PFSK-1 (cell line): ENCODE results near the gene MRTFB. TPM values are rescaled to one million over a fixed set of nuclear protein-coding genes. Genes with fewer than 3 reads are reported as not detected.

Source experiments
- FOXP2 ChIP-seq: optimal IDR thresholded peaks from 2 replicates; pipeline ENCODE3; 2011; ENCODE audit warnings: borderline replicate concordance, control low read depth, inconsistent platforms; ENCODE audit not compliant: insufficient read depth; ENCODE audit errors: extremely low read length, extremely low read depth
- POLR2AphosphoS5 ChIP-seq: IDR thresholded peaks from 2 replicates; pipeline ENCODE4 v1.6.1; 2012; ENCODE audit warnings: low read depth, mild to moderate bottlenecking, control low read depth, low read length, moderate library complexity
- SIN3A ChIP-seq: IDR thresholded peaks from 2 replicates; pipeline ENCODE4 v1.6.1; 2012; ENCODE audit warnings: mild to moderate bottlenecking, low read length, moderate library complexity, borderline replicate concordance; ENCODE audit not compliant: insufficient read depth
- TAF1 ChIP-seq: IDR thresholded peaks from 2 replicates; pipeline ENCODE4 v1.6.1; 2012; ENCODE audit warnings: low read length, control low read depth, borderline replicate concordance; ENCODE audit not compliant: insufficient read depth
- polyA plus RNA-seq: library from polyadenylated mRNA; unstranded; fragments of >200 nt; gene quantifications from one replicate; pipeline ENCODE4 v1.2.1, GENCODE V29; 2012; ENCODE audit warnings: low read depth, missing spikeins; ENCODE audit not compliant: insufficient read length
- TF ChIP-seq, protein P1 (sequence below), 2 experiments: IDR thresholded peaks; 2 replicates each; pipeline versions ENCODE4 v1.6.1 to v1.8.0; 2011 to 2012; ENCODE audit warnings: low read depth in 2 of 2, low read length in 2 of 2, control low read depth in 1 of 2, inconsistent platforms in 1 of 2, mild to moderate bottlenecking in 1 of 2, moderate library complexity in 1 of 2; ENCODE audit not compliant: insufficient read depth in 1 of 2

Gene MRTFB
- 6.2 TPM for polyA plus RNA-seq

- TF ChIP-seq POLR2AphosphoS5 (peak; percentile 62; the same call in 1 of the 2 replicates), SIN3A (no peak), FOXP2 (peak; percentile 40)
- TF ChIP-seq, protein P1, sequence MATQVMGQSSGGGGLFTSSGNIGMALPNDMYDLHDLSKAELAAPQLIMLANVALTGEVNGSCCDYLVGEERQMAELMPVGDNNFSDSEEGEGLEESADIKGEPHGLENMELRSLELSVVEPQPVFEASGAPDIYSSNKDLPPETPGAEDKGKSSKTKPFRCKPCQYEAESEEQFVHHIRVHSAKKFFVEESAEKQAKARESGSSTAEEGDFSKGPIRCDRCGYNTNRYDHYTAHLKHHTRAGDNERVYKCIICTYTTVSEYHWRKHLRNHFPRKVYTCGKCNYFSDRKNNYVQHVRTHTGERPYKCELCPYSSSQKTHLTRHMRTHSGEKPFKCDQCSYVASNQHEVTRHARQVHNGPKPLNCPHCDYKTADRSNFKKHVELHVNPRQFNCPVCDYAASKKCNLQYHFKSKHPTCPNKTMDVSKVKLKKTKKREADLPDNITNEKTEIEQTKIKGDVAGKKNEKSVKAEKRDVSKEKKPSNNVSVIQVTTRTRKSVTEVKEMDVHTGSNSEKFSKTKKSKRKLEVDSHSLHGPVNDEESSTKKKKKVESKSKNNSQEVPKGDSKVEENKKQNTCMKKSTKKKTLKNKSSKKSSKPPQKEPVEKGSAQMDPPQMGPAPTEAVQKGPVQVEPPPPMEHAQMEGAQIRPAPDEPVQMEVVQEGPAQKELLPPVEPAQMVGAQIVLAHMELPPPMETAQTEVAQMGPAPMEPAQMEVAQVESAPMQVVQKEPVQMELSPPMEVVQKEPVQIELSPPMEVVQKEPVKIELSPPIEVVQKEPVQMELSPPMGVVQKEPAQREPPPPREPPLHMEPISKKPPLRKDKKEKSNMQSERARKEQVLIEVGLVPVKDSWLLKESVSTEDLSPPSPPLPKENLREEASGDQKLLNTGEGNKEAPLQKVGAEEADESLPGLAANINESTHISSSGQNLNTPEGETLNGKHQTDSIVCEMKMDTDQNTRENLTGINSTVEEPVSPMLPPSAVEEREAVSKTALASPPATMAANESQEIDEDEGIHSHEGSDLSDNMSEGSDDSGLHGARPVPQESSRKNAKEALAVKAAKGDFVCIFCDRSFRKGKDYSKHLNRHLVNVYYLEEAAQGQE (IDR thresholded peaks at IDR 0.05; ENCODE audit: insufficient read depth in 1 of 2, low read depth in 2 of 2, low read length in 2 of 2): no peak
These were observed at the start of gene MRTFB for GRCh38 chr16:14070877-14071575. Gene MRTFB, plus strand, starts transcription at chr16:14071319. Its CDS starts 69,288 bp downstream, at chr16:14140607.

DNA sequence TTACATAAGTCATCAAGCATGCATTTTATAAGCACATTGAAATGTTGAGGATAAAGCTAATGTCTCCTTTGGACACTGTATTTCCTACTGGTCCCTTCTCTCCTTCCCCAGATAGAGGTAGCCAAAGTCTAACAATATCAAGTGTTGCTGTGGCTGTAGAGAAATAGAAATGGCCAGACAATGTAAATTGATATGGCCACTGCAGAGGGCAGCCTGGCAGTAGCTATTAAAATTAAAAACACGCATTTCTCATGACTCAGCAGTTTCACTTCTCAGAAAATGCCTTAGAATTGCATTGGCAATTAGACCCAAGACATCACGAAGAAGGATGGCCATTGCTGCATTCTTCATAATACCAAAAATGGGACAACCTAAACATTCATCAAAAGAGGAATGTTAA, 46.8 kb upstream of the MRTFB start:
- TF ChIP-seq TAF1: no peak
- TF ChIP-seq POLR2AphosphoS5: no peak
- TF ChIP-seq FOXP2: no peak
- TF ChIP-seq, protein P1 (IDR thresholded peaks at IDR 0.05; ENCODE audit: insufficient read depth in 1 of 2, low read depth in 2 of 2, low read length in 2 of 2): no peak
- no peak for TF ChIP-seq SIN3A

DNA sequence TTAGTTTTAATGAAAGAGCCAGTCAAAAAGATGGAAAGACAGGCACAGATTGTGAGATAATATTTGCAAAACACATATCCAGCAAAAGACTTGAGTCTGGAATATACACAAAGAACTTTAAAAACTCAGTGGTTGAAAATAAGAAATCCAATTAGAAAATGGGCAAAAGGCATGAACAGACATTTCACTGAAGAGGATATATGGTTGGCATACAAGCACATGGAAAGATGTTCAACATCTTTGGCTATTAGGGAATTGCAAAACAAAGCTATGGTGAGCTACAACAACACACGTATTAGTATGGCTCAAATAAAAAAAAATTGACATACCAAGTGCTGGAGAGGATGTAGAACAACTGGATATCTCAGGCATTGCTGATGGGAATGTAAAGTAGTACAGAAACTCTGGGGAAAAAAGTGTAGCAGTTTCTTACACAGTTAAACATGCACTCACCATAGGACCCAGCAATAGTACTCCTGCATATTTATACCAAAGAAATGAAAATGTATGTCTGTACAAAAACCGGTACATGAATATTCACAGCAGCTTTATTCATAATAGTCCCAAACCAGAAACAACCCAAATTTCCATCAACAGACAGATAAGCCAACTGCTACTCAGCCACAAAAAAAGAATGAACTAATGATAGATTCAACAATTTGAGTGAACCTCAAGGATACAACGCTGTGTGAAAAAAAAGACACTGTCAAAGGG, 44.4 kb upstream of the MRTFB start:
- TF ChIP-seq, protein P1 (IDR thresholded peaks at IDR 0.05; ENCODE audit: insufficient read depth in 1 of 2, low read depth in 2 of 2, low read length in 2 of 2): no peak
- TF ChIP-seq FOXP2 (no peak), TAF1 (no peak), SIN3A (no peak), POLR2AphosphoS5 (no peak)

DNA sequence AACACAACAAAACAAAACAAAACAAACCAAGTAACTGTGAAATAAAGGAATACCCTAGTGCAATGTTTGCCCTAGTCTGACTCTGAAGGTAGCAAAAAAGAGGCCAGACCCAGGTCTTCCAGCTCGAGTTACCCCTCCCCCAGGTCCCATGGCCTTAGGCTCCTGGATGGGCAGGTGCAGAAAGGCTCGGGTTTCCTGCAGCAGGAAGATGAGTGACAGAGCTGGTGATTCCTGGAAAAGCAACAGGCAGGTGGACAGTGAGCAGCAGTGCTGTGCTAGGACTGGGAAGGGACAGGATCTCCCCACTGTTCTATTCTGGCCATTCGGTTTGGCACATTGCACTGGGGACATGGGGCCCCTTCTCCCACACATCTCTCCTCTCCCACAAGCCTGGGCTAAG, 42.9 kb upstream of the MRTFB start:
- TF ChIP-seq FOXP2 (no peak), SIN3A (no peak), POLR2AphosphoS5 (no peak), TAF1 (no peak)
- TF ChIP-seq, protein P1 (IDR thresholded peaks at IDR 0.05; ENCODE audit: insufficient read depth in 1 of 2, low read depth in 2 of 2, low read length in 2 of 2): no peak
